Nephron progenitor cell (in vitro differentiated cells): ENCODE results near the gene FBXO42.

Experiments
- DNase-seq: peaks from one replicate; pipeline ENCODE4 v3.0.0; 2021
- H3K27ac Mint-ChIP-seq: 2 replicates; pipeline ENCODE4 v1.8.0; 2021; ENCODE audit warnings: mild to moderate bottlenecking, moderate library complexity, mixed read lengths
- H3K27me3 Mint-ChIP-seq: 2 replicates; pipeline ENCODE4 v1.8.0; 2021; ENCODE audit warnings: mild to moderate bottlenecking, low read depth, mixed read lengths; ENCODE audit not compliant: poor library complexity
- H3K36me3 Mint-ChIP-seq: 2 replicates; pipeline ENCODE4 v1.8.0; 2021; ENCODE audit warnings: low read depth, mixed read lengths
- H3K4me1 Mint-ChIP-seq: 2 replicates; pipeline ENCODE4 v1.8.0; 2021; ENCODE audit warnings: mixed read lengths
- H3K4me3 Mint-ChIP-seq: 2 replicates; pipeline ENCODE4 v1.8.0; 2021; ENCODE audit warnings: mild to moderate bottlenecking, moderate library complexity, mixed read lengths
- H3K9me3 Mint-ChIP-seq: 2 replicates; pipeline ENCODE4 v1.8.0; 2021; ENCODE audit warnings: mild to moderate bottlenecking, moderate library complexity, mixed read lengths
- TF ChIP-seq, protein P1 (sequence below): fragments of 200-600 bp; sonication (generic); IDR thresholded peaks from 2 replicates; pipeline ENCODE4 v1.5.0; 2021; ENCODE audit warnings: antibody characterized with exemption

FBXO42 gene

DNA sequence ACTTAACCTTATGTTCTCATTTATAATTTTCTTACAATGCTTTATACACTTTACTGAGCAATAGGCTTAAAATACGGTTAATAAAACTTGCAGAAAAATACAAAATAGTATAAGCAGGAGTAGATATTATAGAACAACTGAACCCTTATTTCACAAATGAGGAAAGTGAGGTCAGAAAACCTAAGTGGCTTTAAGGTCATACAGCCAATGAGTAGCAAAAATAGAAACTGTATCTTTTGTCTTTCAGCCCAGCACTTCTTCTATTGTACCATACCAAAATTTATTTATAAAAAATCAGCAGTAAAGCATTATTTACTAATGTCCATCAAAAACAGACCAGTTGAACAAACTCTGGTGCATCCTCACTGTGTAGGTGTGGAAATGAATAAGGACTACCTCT lies 11.6 kb downstream of the FBXO42 start:
- peaks cover 1% of the 10 kb centered on the region for H3K9me3 Mint-ChIP-seq
- H3K4me3 Mint-ChIP-seq, result no peak overlapping the region
- peaks cover 32% of the 10 kb centered on the region for H3K36me3 Mint-ChIP-seq
- no peaks in the 10 kb centered on the region for H3K27me3 Mint-ChIP-seq
- no peak overlapping the region for H3K27ac Mint-ChIP-seq
- no peak for DNase-seq
- H3K4me1 Mint-ChIP-seq, result peaks cover 28% of the 10 kb centered on the region
- TF ChIP-seq, protein P1, sequence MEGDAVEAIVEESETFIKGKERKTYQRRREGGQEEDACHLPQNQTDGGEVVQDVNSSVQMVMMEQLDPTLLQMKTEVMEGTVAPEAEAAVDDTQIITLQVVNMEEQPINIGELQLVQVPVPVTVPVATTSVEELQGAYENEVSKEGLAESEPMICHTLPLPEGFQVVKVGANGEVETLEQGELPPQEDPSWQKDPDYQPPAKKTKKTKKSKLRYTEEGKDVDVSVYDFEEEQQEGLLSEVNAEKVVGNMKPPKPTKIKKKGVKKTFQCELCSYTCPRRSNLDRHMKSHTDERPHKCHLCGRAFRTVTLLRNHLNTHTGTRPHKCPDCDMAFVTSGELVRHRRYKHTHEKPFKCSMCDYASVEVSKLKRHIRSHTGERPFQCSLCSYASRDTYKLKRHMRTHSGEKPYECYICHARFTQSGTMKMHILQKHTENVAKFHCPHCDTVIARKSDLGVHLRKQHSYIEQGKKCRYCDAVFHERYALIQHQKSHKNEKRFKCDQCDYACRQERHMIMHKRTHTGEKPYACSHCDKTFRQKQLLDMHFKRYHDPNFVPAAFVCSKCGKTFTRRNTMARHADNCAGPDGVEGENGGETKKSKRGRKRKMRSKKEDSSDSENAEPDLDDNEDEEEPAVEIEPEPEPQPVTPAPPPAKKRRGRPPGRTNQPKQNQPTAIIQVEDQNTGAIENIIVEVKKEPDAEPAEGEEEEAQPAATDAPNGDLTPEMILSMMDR, result no peak

DNA sequence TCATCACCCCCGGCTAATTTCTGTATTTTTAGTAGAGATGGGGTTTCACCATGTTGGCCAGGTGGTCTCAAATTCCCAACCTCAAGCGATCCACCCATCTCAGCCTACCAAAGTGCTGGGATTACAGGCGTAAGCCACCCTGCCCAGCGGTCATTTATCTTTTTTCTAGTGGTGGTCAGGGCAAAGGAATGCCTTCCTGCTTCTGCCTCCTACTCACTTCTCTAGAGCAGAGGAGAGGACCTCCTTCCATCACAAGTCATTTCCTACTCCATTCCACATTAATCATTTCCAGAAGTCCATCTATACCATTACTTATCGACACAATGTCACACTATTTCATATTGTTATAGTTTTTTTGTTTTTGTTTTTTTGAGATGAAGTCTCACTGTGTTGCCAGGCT lies 13.3 kb downstream of the FBXO42 start:
- Mint-ChIP-seq H3K36me3 (peaks cover 43% of the 10 kb centered on the region), H3K9me3 (no peaks in the 10 kb centered on the region), H3K4me3 (no peak overlapping the region), H3K27me3 (no peaks in the 10 kb centered on the region), H3K27ac (peak overlapping the region; percentile 11), H3K4me1 (peaks cover 28% of the 10 kb centered on the region)
- TF ChIP-seq, protein P1, result no peak
- no peak for DNase-seq

DNA sequence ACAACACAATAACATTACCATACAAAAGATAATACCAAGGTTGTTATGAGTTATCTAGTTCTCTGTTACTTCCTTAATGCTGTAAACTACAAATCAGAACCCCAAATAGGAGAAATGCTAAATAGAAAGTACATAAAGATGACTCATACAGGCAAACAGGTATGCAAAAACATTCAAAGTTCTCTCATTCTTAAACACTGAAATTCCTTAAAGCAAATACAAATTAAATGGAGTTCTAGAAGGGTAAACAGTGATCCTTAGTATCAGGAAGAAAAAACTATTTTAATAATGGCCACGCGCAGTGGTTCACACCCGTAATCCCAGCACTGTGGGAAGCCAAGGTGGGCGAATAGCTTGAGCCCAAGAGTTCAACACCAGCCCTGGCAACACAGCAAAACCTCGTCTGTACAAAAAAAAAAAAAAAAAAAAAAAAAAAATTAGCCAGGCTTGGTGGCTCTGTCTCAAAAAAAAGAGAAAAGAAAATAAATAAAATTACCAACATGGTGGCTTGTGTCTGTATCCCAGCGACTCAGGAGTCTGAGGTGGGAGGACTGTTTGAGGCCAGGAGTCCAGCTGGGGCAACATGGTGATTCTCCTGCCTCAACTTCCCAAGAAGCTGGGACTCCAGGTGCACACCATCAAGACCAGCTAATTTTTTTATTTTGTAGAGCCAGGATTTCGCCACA lies 17.5 kb downstream of the FBXO42 start:
- no peak overlapping the region for H3K27ac Mint-ChIP-seq
- DNase-seq, result no peak

DNA sequence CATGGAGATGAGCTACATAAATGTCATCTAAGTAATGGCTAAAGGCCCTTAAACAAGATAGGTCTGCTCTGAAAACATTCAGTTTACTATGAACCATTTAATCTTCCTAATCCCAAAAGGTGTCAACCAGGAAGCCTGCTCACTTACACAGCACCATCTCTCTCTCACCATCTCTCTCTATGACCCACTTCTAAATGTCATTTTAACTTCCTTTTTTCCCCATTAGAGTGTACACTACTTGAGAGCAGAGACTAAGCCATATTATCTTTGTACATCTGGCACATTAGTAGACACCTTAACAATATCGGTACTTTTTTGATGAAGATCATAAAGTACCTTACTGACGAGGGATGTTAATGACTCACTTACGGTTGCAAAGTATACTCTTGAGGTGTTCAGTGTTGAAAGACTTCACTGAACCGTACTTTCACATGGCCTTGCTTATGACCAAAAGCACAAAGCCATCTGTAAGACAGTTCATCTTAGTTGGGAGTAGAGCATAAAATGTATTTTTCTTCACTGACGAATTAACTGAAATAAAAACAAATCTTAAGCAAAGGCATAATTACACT lies 25.4 kb downstream of the FBXO42 start:
- Mint-ChIP-seq H3K27ac (no peak overlapping the region), H3K36me3 (peaks cover 39% of the 10 kb centered on the region), H3K4me3 (no peak overlapping the region), H3K4me1 (no peaks in the 10 kb centered on the region), H3K27me3 (no peaks in the 10 kb centered on the region), H3K9me3 (peaks cover 4% of the 10 kb centered on the region)
- DNase-seq, result no peak
- TF ChIP-seq, protein P1, result no peak

More for the DNA sequence above, 17.5 kb downstream of the FBXO42 start:
- Mint-ChIP-seq H3K4me3 (no peak overlapping the region), H3K36me3 (peaks cover 49% of the 10 kb centered on the region), H3K27me3 (no peaks in the 10 kb centered on the region), H3K9me3 (peaks cover 2% of the 10 kb centered on the region), H3K4me1 (peaks cover 17% of the 10 kb centered on the region)
- TF ChIP-seq, protein P1, result no peak

DNA sequence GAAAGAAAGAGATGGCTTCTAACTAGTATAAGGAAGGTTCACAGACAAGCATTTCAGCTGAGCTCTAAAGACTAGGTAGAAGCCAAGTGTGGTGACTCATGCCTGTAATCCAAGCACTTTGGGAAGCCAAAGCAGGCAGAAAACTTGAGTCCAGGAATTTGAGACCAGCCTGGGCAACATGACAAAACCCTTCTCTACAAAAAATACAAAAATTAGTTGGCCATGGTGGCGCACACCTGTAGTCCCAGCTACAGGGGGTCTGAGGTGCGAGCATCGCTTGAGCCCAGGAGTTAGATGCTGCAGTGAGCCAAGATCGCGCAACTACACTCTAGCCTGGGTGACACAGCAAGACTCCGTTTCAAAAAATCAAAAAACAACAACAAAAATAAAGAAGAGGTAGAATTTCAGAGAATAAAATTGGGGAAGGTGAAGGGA lies 27.8 kb downstream of the FBXO42 start:
- DNase-seq, result no peak
- Mint-ChIP-seq H3K27ac (no peak overlapping the region), H3K36me3 (peaks cover 31% of the 10 kb centered on the region), H3K4me3 (no peak overlapping the region), H3K9me3 (no peaks in the 10 kb centered on the region), H3K27me3 (no peaks in the 10 kb centered on the region), H3K4me1 (peaks cover 7% of the 10 kb centered on the region)
- TF ChIP-seq, protein P1, result no peak
